ENCODE measurements around the gene TMEM233.
"Not testable (repeated sequence)": the region's sequence is repeated elsewhere in the genome, so short reads cannot be mapped to it uniquely, and the experiment has no call there.

The TMEM233 gene

GRCh38 chr12:119614705-119615104 is 21.1 kb downstream of the TMEM233 start:
- Histone ChIP-seq H3K27ac (ENCODE audit: low read depth, low read length) (no peak overlapping the region), H3K79me2 (ENCODE audit: control insufficient read depth, low read length) (no peaks in the 10 kb centered on the region), H3K9me3 (ENCODE audit: control insufficient read depth, insufficient read depth, low read length) (peaks cover 23% of the 10 kb centered on the region), H4K20me1 (ENCODE audit: control insufficient read depth, insufficient read depth, low read depth, low read length) (no peaks in the 10 kb centered on the region), H3K4me2 (ENCODE audit: low read length) (no peak overlapping the region), H3K27me3 (ENCODE audit: control insufficient read depth, low read length) (no peaks in the 10 kb centered on the region), H3K36me3 (ENCODE audit: control insufficient read depth, low read length) (no peaks in the 10 kb centered on the region), H3K4me1 (ENCODE audit: control insufficient read depth, low read length) (peaks cover 17% of the 10 kb centered on the region), H3F3A (ENCODE audit: control insufficient read depth, insufficient read depth) (no peaks in the 10 kb centered on the region), H3K9me2 (replicated peaks; ENCODE audit: control insufficient read depth, low read length) (no peaks in the 10 kb centered on the region), H3K4me3 (ENCODE audit: low read length) (no peak overlapping the region)
- TF ChIP-seq EZH2phosphoT487 (IDR thresholded peaks at IDR 0.05; ENCODE audit: borderline replicate concordance, low read length): no peak
- no peak for TF ChIP-seq CTCF (IDR thresholded peaks at IDR 0.05; ENCODE audit: low read depth, low read length, poor library complexity, severe bottlenecking)

GRCh38 chr12:119615518-119616475 is 22.2 kb downstream of the TMEM233 start:
- H3K27me3 ChIP-seq (ENCODE audit: control insufficient read depth, low read length): no peaks in the 10 kb centered on the region
- H3K36me3 ChIP-seq (ENCODE audit: control insufficient read depth, low read length): no peaks in the 10 kb centered on the region
- peaks cover 14% of the 10 kb centered on the region; the same call in 1 of the 2 replicates for H3K9me3 ChIP-seq (ENCODE audit: control insufficient read depth, insufficient read depth, low read length)
- no peak overlapping the region for H3K27ac ChIP-seq (ENCODE audit: low read depth, low read length)
- H3K4me2 ChIP-seq (ENCODE audit: low read length): no peak overlapping the region
- H3K9me2 ChIP-seq (replicated peaks; ENCODE audit: control insufficient read depth, low read length): no peaks in the 10 kb centered on the region
- peaks cover 12% of the 10 kb centered on the region for H3K4me1 ChIP-seq (ENCODE audit: control insufficient read depth, low read length)
- TF ChIP-seq EZH2phosphoT487 (IDR thresholded peaks at IDR 0.05; ENCODE audit: borderline replicate concordance, low read length) (no peak), CTCF (IDR thresholded peaks at IDR 0.05; ENCODE audit: low read depth, low read length, poor library complexity, severe bottlenecking) (no peak)
- no peak overlapping the region for H3K4me3 ChIP-seq (ENCODE audit: low read length)
- H4K20me1 ChIP-seq (ENCODE audit: control insufficient read depth, insufficient read depth, low read depth, low read length): no peaks in the 10 kb centered on the region
- H3K79me2 ChIP-seq (ENCODE audit: control insufficient read depth, low read length): no peaks in the 10 kb centered on the region
- H3F3A ChIP-seq (ENCODE audit: control insufficient read depth, insufficient read depth): no peaks in the 10 kb centered on the region

GRCh38 chr12:119618328-119618896 is 24.8 kb downstream of the TMEM233 start:
- H3K9me2 ChIP-seq (replicated peaks; ENCODE audit: control insufficient read depth, low read length); H3K79me2 ChIP-seq (ENCODE audit: control insufficient read depth, low read length); H4K20me1 ChIP-seq (ENCODE audit: control insufficient read depth, insufficient read depth, low read depth, low read length); H3K4me3 ChIP-seq (ENCODE audit: low read length); H3F3A ChIP-seq (ENCODE audit: control insufficient read depth, insufficient read depth); H3K4me2 ChIP-seq (ENCODE audit: low read length); H3K36me3 ChIP-seq (ENCODE audit: control insufficient read depth, low read length); H3K9me3 ChIP-seq (ENCODE audit: control insufficient read depth, insufficient read depth, low read length); H3K27ac ChIP-seq (ENCODE audit: low read depth, low read length); H3K4me1 ChIP-seq (ENCODE audit: control insufficient read depth, low read length): not testable (repeated sequence)
- H3K27me3 ChIP-seq (ENCODE audit: control insufficient read depth, low read length): peaks cover 16% of the 10 kb centered on the region

- Histone ChIP-seq H3K27ac (ENCODE audit: low read depth, low read length) (no peak overlapping the region), H3K79me2 (ENCODE audit: control insufficient read depth, low read length) (no peaks in the 10 kb centered on the region), H3K9me3 (ENCODE audit: control insufficient read depth, insufficient read depth, low read length) (peaks cover 10% of the 10 kb centered on the region; the same call in 1 of the 2 replicates), H4K20me1 (ENCODE audit: control insufficient read depth, insufficient read depth, low read depth, low read length) (no peaks in the 10 kb centered on the region), H3K36me3 (ENCODE audit: control insufficient read depth, low read length) (no peaks in the 10 kb centered on the region), H3K4me2 (ENCODE audit: low read length) (no peak overlapping the region), H3K27me3 (ENCODE audit: control insufficient read depth, low read length) (peaks cover 18% of the 10 kb centered on the region), H3K9me2 (replicated peaks; ENCODE audit: control insufficient read depth, low read length) (no peaks in the 10 kb centered on the region), H3K4me3 (ENCODE audit: low read length) (no peak overlapping the region), H3F3A (ENCODE audit: control insufficient read depth, insufficient read depth) (no peaks in the 10 kb centered on the region), H3K4me1 (ENCODE audit: control insufficient read depth, low read length) (no peaks in the 10 kb centered on the region)
- TF ChIP-seq EZH2phosphoT487 (IDR thresholded peaks at IDR 0.05; ENCODE audit: borderline replicate concordance, low read length) (no peak), CTCF (IDR thresholded peaks at IDR 0.05; ENCODE audit: low read depth, low read length, poor library complexity, severe bottlenecking) (no peak)
Observed at GRCh38 chr12:119620490-119620889, 26.9 kb downstream of the TMEM233 start.

Measured in DOHH2 (cell line).